ENCODE data around the gene EVA1C.
"Not testable (repeated sequence)": the region's sequence is repeated elsewhere in the genome, so short reads cannot be mapped to it uniquely, and the experiment has no call there.

The EVA1C gene

GRCh38 chr21:32506411-32506965 is 94.0 kb downstream of the EVA1C start:
- not testable (repeated sequence) for DNase-seq

- DNase-seq = no peak
These were observed 94.9 kb downstream of the EVA1C start for GRCh38 chr21:32507342-32507919.

- DNase-seq = not testable (repeated sequence)
These were observed 95.5 kb downstream of the EVA1C start for GRCh38 chr21:32508036-32508435.

DNA sequence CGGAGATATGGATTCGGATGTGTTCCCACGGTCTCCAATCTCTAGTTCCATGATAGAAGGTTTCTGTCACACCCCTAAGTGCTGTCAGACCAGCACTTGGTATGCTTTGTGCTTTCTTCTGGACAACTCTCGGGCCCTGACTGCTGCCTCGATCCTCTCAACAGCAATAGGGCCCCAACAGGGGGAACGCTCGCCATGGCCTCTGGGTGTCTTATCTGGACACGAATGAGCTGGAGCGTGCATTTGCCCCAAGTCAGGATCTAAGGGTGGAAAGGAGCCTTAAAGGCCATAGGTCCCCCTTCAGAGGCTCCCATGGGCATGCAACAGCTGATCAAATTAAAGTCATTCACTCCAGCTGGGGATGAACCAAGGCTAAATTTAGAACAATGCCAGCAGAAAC is 96.1 kb downstream of the EVA1C start:
- no peak for DNase-seq

- not testable (repeated sequence) for DNase-seq
These were observed 96.5 kb downstream of the EVA1C start for GRCh38 chr21:32508975-32509374.

- no peak for DNase-seq
These were observed 102.0 kb downstream of the EVA1C start for GRCh38 chr21:32514275-32515055.

DNA sequence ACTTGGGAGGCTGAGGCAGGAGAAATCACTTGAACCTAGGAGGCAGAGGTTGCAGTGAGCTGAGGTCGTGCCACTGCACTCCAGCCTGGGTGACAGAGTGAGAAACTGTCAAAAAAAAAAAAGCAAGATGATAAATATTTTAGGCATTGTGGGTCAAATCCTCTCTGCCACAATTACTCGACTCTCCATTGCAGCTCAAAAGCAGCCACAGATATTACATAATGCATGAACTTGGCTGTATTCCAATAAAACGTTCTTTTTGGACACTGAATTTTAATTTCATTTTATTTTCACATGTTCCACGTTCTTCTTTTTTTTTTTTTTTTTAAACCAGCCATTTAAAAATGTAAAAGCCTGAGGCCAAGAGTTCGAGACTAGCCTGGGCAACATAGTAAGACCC is 103.4 kb downstream of the EVA1C start:
- no peak for DNase-seq

DNA sequence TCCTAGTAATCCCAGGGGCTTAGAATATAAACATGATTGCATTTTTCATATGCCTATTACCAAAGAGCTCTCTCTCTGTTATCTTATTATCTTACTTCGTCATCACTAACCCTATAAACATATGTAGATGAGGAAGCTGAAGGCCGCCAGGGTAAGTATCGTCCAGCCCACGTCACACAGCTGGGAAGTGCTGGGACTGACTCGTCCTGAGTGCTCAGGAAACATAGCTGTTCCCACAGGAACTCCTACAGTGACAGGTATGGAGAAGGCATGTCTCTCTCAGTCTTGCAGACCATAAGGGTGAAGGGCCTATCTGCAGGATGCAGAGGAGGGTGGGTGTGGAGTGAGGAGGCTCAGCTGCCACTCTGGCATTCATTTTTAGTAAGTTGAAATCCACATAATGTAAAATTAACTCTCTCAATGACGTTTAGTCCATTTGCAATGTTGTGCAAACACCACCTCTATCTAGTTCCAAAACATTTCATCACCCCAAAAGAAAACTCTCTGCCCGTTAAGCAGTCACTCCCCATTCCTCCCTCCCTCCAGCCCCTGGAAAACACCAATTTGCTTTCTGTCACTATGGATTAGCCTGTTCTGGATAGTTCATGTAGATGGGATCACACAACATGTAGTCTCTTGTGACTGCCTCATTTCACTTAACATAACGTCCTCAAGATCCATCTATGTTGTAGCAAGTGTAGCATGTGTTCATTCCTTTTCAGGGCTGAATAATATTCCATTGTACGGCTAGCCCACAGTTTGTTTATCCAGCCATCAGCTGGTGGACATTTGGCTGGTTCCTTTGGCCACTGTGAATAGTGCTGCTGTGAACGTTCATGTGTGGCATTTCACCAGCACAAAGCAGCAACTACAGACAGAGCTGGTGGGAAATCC is 104.5 kb downstream of the EVA1C start:
- no peak for DNase-seq

- DNase-seq = no peak
These were observed 107.7 kb downstream of the EVA1C start for GRCh38 chr21:32519945-32520874.

GRCh38 chr21:32520875-32521735 is 108.6 kb downstream of the EVA1C start:
- DNase-seq = peak; percentile 73

- no peak for DNase-seq
These were observed 109.3 kb downstream of the EVA1C start for GRCh38 chr21:32521736-32522355.

- no peak for DNase-seq
These were observed 111.0 kb downstream of the EVA1C start for GRCh38 chr21:32523463-32523862.

DNA sequence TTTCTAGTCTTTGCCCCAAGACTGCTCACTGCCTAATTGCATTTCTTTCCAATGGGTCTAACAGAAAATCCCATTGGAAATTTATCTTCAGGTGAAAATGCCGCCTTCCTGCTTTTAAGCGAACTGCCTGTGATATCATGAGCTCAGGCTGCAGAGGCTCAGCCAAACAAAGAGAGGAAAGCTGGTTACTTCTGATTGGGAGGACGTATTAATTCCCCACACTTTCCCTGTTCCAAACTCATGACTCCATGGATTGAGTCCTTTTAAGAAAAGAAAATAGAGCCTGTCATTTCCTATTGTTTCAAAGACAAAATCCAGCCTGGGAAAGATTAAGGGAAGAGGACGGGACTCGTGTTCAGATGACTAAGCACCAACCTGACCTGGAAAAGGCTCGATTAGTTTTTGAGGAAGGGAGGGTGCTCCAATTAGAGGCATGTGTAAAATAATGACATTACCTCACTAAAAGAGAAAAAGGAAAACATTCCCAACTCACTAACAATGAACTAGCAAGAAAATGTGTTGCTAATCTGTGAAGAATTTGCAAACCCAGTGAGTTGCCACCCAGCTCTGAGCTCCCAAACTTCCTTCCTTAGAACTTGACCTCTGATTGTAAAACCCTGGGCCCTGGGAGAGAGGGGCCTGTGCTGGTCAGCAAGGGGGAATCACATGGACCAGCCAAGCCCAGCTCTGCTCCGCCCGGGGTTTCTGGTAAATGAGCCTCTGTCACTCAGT is 111.6 kb downstream of the EVA1C start:
- peak; percentile 45 for DNase-seq

GRCh38 chr21:32525282-32525681 is 112.8 kb downstream of the EVA1C start:
- no peak for DNase-seq

- DNase-seq = no peak
These were observed 117.2 kb downstream of the EVA1C start for GRCh38 chr21:32529679-32530078.

DNA sequence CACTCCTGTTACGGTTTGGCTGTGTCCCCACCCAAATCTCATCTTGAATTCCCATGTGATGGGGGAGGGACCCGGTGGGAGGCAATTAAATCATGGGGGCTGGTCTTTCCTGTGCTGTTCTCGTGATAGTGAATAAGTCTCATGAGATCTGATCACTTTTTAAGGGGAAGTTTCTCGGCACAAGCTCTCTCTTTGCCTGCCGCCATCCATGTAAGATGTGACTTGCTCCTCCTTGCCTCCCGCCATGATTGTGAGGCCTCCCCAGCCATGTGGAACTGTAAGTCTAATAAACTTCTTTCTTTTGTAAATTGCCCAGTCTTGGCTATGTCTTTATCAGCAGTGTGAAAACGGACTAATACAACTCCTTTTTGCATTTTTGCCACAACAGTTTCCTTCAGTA is 118.3 kb downstream of the EVA1C start:
- DNase-seq = not testable (repeated sequence)

- DNase-seq = not testable (repeated sequence)
These were observed 119.1 kb downstream of the EVA1C start for GRCh38 chr21:32531561-32531960.

GRCh38 chr21:32532636-32533035 is 120.1 kb downstream of the EVA1C start:
- no peak for DNase-seq

DNA sequence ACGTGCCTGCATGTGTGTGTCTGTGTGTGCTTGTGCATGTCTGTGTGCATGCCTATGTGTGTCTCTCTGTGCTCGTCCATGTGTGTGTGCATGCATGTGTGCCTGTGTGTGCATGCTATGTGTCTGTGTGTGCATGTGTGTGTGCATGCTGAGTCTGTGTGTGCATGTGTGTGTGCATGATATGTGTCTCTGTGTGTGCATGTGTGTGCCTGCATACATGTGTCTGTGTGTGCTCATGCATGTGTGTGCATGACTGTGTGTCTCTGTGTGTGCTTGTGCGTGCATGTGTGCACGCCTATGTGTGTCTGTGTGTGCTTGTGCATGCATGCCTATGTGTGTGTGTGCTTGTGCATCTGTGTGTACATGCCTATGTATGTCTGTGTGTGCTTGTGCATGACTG is 120.5 kb downstream of the EVA1C start:
- DNase-seq = no peak

DNA sequence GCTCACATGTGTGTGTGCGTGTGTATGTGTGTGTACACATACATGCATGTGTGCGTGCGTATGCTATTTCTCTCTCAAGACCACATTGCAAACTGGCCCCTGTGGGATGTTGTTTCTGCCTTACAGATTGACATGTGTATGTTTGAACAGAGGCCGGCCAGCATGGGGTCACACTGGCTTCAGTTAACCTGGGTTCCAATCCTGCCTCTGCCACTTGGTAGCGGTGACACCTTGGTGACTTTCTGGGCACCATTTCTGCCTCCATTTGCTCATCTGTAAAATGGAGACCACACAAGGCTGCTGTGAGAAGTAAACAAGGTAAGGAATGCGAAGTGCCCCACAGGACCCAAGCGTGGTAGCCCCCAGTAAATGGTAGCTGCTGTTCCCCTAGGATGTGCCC is 121.1 kb downstream of the EVA1C start:
- DNase-seq = no peak

Data from right forelimb (tissue), 1 donor.